Eye (tissue), 1 donor: Measurements from ENCODE around the gene ALK.
A peak's percentile ranks its signal among the peaks of the same experiment; 100 is the strongest.

Experiments used
- DNase-seq: peaks from one replicate; pipeline ENCODE4 v3.0.0-alpha.2; 2015

The ALK gene

GRCh38 chr2:29525921-29526320, 395.5 kb downstream of the ALK start:
- DNase-seq, result no peak

- DNase-seq, result no peak
These were observed 396.7 kb downstream of the ALK start for GRCh38 chr2:29524652-29525051.

DNA sequence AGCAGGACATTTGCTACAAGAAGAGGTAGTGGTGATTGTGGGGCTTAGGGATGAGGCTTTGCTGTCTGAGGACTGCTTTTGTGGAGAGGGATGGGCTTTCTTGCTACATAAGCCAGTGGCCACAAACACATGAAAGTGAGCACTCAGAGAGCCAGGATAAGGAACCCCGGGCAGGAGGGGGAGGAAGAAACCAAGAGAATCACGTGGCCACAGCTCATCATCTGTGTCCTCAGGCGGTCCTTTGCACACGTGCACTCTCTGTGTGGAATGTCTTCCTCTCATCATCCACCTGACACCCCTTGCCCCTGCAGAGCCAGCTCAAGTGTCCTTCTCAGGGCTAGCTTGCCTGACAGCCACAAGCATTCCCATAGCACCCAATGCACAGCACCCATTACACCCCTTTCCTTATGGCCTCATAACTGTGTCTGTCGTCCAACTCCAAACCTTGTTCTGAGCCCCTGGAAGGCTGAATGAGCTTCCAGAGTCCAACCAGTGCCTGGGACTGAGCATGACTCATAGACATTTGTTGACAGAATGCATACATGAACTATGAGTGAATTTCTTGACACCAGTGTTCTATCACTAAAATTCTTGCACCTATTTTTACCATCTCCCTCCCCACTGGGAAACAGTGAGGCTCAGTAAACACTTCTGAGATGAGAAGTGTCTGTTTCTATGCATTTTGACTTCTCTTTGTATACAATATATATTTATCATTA, 398.3 kb downstream of the ALK start:
- DNase-seq, result no peak

DNA sequence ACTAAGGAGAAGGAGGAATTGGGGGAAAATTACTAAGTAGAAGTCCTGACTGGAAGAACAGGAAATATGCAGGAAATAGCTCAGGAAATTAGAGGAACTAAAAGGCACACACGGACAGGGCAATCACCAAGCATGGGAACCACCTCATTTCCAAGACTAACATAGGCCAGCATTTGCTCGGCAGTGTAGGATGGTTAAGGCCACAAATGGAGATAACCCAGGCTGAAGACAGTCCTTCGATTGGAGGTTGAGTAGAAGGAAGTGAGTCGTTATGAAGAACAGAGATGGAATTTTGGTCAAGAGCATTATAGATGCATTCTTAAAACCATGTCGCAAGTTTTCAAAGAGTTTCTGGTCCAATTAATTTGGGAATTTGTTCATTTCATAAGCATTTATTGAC, 401.4 kb downstream of the ALK start:
- DNase-seq, result no peak

DNA sequence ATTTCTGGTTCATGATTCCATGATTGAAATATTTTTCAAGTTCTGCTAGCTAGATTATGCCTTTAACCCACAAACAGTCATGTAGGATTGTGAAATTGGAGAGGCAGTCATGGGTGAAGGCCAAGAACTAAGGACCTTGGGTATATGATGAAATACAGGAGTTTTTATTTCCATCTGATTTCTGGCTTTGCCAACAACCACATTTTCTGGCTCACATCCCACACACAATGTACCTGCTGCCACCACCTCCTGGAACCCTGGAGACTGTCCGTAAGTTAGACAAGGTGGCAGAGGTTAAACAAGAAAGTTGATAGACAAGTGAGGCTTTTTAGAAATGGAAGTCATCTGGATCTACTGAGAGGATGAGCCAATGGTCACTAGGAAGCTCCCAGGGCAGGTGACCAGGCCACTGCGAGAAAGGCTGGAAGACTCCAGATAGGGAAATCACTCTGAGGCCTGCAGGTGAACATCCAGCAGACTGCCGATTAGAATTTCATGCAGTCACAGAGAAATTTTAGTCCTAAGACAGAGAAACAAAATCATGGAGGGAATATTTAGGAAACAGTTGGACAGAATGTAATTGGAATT, 402.0 kb downstream of the ALK start:
- DNase-seq, result no peak

DNA sequence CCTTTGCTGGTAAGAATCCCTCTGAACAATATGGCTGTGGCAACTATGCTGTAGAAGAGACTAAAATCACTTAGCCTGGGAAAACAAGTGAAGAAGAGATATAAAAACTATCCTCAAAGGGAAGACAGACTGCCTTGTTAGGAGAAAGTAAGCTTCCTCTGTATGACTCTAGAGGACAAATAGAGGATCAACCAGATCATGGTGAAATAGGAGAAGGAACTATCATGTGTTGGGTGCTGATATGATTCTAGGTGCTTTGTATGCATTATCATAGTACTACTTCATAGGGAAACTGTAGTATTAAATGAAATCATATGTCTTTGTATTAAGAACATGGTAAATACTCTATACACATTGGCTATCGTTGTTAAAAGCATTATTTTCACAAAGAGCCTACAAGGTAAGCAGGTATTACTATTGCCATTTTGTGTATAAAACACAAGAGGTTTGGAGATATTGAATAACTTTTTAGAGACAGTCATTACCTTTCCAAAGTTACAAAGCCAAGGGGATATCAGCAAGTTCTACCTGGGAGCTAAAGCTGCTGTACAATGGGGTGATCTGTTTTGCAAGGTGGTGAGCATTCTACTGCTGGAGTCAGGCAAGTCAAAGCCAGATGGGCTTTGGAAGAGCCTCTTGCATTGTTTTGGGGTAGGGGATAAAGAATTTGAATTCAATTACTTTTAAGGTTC, 402.6 kb downstream of the ALK start:
- DNase-seq, result no peak

- DNase-seq, result no peak
These were observed 403.4 kb downstream of the ALK start for GRCh38 chr2:29518010-29518409.

- no peak for DNase-seq
These were observed 404.0 kb downstream of the ALK start for GRCh38 chr2:29517413-29517812.

DNA sequence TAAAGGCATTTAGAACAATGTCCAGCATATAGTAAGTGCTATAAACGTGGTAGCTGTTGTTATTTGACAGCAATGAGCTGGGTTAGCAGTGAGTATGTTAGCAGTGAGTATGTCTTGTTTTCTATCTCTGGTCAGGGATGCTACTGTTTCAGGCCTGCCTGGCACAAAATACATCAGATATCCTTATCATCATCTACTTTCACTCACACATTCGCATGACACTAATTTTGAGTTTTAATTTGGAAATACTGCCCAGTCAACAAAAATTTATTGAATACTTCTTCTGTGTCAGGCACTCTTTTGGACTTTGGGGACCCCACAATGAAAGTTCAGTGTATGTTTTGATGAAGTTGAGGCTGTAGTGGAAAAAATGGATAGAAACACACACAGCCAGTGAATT, 404.6 kb downstream of the ALK start:
- no peak for DNase-seq

DNA sequence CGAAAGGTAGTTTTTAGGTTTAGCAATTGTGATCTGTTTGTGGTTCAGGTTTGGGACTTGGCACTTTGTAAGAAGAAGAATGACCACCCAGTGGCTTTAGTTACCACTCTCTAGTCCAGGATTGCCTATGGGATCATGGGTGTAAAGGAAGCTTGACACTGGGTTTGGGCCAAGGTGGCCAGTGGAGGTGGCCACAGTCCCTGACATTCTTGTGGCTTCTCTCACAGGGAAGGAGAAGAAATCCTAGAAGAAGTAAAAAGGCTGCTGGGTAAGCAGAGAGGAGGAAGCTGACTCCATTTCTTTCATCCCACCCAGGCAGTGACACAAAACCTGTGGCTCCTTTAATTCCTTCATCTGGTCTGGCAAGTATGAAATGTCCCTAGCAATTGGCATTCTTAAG, 411.5 kb downstream of the ALK start:
- DNase-seq, result no peak

- no peak for DNase-seq
These were observed 412.0 kb downstream of the ALK start for GRCh38 chr2:29509397-29509796.

DNA sequence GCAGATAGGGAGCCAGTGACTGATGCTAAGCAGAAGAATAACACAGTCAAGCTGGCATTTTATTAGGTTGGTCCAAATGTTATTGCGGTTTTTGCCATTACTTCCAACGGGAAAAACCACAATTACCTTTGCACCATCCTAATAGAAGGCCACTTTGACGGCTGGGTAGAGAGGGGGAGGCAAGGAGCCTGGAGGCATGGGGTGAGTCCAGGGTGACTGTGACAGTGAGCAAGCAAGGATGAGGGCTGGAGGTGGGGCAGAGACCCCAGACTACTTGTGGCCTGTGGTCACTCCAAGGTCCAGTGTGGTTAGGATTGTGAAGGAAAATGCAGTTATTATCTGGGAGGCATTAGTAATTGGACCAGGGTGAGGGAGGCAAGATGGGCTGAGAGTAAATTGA, 416.6 kb downstream of the ALK start:
- DNase-seq, result no peak

GRCh38 chr2:29502460-29502911, 418.9 kb downstream of the ALK start:
- DNase-seq, result peak; percentile 20

DNA sequence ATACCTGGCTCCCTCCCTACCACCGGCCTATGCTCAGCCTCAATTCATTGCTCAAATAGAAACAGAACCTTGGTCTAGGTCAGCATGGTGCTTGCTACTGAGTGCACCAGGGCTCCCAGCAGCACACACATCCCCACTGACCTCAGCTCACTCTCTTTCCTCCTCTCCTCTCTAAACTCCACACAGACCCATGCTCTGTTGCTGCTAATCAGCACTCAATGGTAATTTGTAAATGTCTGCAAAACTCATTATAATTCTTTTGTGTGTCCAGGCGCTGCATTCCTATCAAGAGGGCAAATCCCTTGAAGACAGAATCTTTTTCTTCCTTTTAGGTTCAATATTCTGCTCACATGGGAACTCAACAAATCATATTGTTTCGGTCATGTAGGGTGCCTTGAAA, 424.0 kb downstream of the ALK start:
- no peak for DNase-seq

DNA sequence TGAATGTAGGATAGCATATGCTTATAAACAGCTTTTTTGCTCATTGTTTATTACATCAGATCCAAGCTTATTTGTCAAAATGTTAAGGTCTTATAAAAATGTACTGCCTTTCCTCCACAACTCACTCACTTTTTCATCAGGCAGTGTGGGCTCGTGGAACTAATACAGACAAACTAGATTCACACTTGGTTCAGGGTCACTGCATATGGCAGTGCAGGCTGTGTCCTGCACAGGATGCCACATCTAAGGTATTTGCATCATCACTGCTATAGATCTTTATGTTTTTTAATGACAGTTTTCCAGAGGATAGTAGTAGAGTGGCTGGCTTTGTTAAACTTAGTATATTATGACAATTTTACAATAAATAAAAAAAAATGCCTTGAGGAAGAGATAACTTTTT, 425.2 kb downstream of the ALK start:
- no peak for DNase-seq

DNA sequence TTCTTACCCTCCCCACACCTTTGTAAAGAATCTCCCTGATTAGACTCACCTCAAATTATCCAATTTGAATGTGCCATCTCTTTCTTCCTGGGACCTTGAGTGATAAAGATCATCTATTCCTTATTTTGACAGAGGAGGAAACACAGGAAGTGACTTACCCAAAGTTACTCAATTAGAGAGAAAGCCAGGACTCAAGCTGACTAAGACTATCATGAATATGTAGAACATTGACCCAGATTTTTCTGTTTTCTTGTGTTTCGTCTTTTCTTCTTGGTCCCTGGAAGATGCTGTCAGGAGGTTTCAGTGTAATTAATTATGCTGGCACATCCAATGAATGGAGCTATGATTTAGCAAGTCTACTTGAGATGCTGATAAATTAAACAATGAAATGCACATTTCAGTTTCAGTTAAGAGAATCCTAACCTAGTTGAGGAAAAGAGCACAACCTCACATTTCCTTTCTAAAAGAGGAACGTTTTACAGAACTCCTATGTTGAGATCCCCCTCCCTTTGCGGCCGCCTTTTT, 425.8 kb downstream of the ALK start:
- DNase-seq, result no peak

- DNase-seq, result no peak
These were observed 426.3 kb downstream of the ALK start for GRCh38 chr2:29495068-29495467.

GRCh38 chr2:29492701-29493100, 428.7 kb downstream of the ALK start:
- DNase-seq, result no peak

DNA sequence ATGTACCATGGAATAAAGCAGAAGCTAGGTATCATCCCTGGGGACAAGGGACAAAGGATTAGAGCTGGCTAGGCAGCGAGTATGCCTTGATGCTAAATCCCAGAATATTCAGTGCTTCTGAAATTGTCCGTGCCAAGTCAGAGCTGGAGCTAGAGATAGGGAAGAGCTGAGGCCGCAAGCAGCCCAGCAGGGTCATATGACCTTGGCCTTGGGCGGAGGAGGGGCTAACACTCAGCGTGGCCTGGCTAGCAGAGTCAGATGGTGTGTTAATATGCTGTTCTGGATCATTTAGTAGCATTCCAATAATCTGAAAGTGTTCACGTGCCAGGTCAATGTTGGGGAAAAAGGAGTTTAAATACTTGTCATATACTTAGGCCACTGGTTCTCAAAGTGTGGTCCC, 431.3 kb downstream of the ALK start:
- DNase-seq, result no peak

DNA sequence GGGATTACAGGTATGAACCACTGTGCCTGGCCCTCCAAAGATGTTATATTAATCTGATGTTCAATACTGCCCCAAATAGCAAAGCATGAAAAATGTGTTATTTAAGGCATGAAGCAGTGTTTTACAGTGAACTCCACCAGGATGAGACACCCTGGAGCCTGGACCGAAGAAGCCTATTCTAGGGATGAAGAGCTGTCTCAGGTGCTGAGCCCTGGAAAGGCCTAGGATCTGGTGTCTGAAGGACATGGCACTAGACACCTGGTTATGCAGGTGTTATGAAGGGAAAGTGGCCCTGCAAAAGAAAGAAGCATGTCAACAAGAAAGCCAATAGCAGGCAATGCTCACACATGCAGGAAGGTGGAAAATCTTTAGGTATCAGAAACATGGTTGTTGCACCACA, 431.8 kb downstream of the ALK start:
- no peak for DNase-seq

DNA sequence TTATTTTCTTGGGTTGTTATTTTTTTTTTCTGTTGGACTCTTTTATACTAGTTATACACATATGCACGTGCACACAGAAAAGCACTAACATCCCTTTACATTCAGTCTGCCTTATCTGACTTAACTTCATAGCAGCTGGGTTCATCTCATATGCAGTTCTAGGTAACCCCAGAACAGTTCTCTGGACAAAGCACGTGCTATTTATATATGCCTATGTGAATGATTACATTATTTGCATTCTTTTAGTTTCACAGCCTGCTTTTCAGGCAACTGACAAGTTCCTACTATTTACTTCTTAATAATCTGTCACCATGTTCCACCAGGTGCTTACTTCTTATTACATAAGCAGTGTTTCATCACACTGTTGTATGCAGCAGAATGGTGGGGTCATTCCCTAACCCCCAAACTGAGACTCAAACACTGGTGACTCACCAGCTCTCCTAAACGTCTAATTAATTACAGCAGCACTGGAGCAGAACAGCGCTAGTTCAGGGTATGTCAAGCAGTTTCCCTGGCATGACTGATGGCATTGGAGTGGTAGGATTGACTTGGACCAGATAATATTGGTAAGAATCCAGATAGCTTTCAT, 433.3 kb downstream of the ALK start:
- no peak for DNase-seq

- no peak for DNase-seq
These were observed 435.8 kb downstream of the ALK start for GRCh38 chr2:29485631-29486030.

- DNase-seq, result no peak
These were observed 436.3 kb downstream of the ALK start for GRCh38 chr2:29485117-29485516.

DNA sequence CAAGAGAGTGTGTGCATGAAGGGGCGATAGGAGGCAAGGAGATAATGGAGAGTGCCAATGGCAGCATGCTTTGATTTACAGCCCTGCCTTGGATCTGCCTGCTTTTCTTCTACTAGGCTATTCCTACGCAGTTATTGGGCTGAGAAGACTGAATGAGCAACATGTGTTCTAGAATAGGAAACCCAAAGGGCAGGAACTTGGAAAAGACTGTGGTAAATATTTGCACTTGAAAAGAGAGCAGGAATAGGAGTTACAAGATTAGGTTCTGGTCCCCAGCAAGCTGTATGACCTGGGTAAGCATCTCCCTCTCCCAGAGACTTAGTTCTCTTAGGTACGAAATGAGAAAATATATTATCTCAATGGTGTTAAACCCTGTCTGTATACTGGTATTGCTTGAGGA, 438.5 kb downstream of the ALK start:
- no peak for DNase-seq
